AG09309 (cell line): Measurements from ENCODE around the gene DLG2.
"Not testable (repeated sequence)": the region's sequence is repeated elsewhere in the genome, so short reads cannot be mapped to it uniquely, and the experiment has no call there.

Experiments
- DNase-seq: peaks from one replicate; pipeline ENCODE4 v3.0.0-alpha.2; 2010; ENCODE audit warnings: low read depth
- H3K4me3 ChIP-seq: 2 replicates; pipeline ENCODE4 v1.5.1; 2011; ENCODE audit warnings: mild to moderate bottlenecking, low read depth, low read length, moderate library complexity; ENCODE audit not compliant: control insufficient read depth
- CTCF ChIP-seq: IDR thresholded peaks from 2 replicates; pipeline ENCODE4 v1.5.1; 2011; ENCODE audit warnings: mild to moderate bottlenecking, low read depth, low read length, inconsistent platforms; ENCODE audit not compliant: insufficient read depth, control insufficient read depth; ENCODE audit errors: missing control alignments

DLG2 gene

GRCh38 chr11:84788220-84788619 lies 838.9 kb downstream of the DLG2 start:
- TF ChIP-seq CTCF: no peak
- H3K4me3 ChIP-seq: no peak overlapping the region
- DNase-seq: no peak

GRCh38 chr11:84784158-84784557 lies 843.0 kb downstream of the DLG2 start:
- not testable (repeated sequence) for H3K4me3 ChIP-seq, DNase-seq

- H3K4me3 ChIP-seq: no peak overlapping the region
- TF ChIP-seq CTCF: peak; percentile 54
- DNase-seq: no peak
These were observed 846.4 kb downstream of the DLG2 start for GRCh38 chr11:84780689-84781293.

- no peak overlapping the region for H3K4me3 ChIP-seq
- no peak for DNase-seq
- TF ChIP-seq CTCF: no peak
These were observed 851.6 kb downstream of the DLG2 start for GRCh38 chr11:84775503-84775902.

GRCh38 chr11:84763931-84764330 lies 863.2 kb downstream of the DLG2 start:
- no peak for DNase-seq
- no peak for TF ChIP-seq CTCF
- H3K4me3 ChIP-seq: no peak overlapping the region

- no peak overlapping the region for H3K4me3 ChIP-seq
- DNase-seq: no peak
- TF ChIP-seq CTCF: no peak
These were observed 869.4 kb downstream of the DLG2 start for GRCh38 chr11:84757711-84758110.

- no peak for TF ChIP-seq CTCF
- H3K4me3 ChIP-seq: no peak overlapping the region
- DNase-seq: no peak
These were observed 875.8 kb downstream of the DLG2 start for GRCh38 chr11:84751371-84751770.
